NB4 (cell line): ENCODE measurements around the gene GAS7.

ENCODE experiments used
- DNase-seq: peaks from one replicate; pipeline ENCODE4 v3.0.0; 2010; ENCODE audit warnings: low read depth
- H3K4me3 ChIP-seq: one replicate; pipeline ENCODE4 v1.5.1; 2011; ENCODE audit warnings: mild to moderate bottlenecking, low read depth, low read length, moderate library complexity
- MAX ChIP-seq: IDR thresholded peaks from 2 replicates; pipeline ENCODE4 v1.6.1; 2011; ENCODE audit warnings: low read depth, low read length
- MYC ChIP-seq: IDR thresholded peaks from 2 replicates; pipeline ENCODE4 v1.6.1; 2011; ENCODE audit warnings: low read depth, low read length
- POLR2A ChIP-seq: IDR thresholded peaks from 2 replicates; pipeline ENCODE4 v1.6.1; 2011; ENCODE audit warnings: mild to moderate bottlenecking; ENCODE audit not compliant: insufficient read length; ENCODE audit errors: extremely low read depth
- TF ChIP-seq, protein P1 (sequence below): IDR thresholded peaks from one replicate; pipeline ENCODE4 v1.5.1; 2012; ENCODE audit warnings: low read depth, low read length

Gene GAS7

DNA sequence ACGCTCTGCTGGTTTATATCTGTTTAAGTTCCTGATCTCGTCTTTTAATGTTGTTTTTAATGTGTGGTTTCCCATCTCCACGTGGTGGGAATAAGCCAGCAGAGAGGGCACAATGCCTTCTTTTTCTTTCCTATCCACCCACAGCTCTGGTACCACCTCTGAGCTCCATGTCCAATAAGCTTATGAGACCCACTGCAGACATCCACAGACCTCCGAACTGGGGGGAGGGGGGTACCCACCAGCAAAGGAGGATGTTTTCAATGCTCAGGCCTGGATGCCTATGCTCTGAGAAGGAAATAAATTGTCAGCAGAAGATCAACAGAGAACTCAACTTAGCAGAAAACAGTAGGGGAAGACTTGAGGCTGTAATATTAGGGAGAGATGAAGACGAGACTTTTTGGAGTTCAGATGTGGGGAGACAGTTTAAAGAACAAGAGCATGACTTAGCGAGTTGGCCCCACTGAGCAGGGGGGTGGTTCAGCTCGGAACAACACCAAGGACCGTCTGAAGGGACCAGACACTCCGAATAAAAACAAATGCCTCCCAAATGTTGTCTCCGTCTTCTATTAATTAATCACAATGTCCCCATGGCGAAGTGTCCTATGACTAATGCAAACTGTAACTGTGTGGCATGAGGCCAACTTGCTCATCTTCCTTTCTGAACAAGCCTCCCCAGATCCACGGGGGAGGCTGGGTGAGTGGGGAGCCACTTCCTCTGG, 62.7 kb downstream of the GAS7 start:
- TF ChIP-seq MYC (peak; percentile 50), POLR2A (no peak), MAX (peak; percentile 50; the same call in 1 of the 2 replicates)
- TF ChIP-seq, protein P1, sequence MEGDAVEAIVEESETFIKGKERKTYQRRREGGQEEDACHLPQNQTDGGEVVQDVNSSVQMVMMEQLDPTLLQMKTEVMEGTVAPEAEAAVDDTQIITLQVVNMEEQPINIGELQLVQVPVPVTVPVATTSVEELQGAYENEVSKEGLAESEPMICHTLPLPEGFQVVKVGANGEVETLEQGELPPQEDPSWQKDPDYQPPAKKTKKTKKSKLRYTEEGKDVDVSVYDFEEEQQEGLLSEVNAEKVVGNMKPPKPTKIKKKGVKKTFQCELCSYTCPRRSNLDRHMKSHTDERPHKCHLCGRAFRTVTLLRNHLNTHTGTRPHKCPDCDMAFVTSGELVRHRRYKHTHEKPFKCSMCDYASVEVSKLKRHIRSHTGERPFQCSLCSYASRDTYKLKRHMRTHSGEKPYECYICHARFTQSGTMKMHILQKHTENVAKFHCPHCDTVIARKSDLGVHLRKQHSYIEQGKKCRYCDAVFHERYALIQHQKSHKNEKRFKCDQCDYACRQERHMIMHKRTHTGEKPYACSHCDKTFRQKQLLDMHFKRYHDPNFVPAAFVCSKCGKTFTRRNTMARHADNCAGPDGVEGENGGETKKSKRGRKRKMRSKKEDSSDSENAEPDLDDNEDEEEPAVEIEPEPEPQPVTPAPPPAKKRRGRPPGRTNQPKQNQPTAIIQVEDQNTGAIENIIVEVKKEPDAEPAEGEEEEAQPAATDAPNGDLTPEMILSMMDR, result no peak
- peak; percentile 94 for DNase-seq
- no peak overlapping the region for H3K4me3 ChIP-seq

- no peak overlapping the region for H3K4me3 ChIP-seq
- TF ChIP-seq MYC (no peak), POLR2A (no peak), MAX (no peak)
- TF ChIP-seq, protein P1, result no peak
- DNase-seq, result no peak
Measured at GRCh38 chr17:10130677-10131076, 67.7 kb downstream of the GAS7 start.

DNA sequence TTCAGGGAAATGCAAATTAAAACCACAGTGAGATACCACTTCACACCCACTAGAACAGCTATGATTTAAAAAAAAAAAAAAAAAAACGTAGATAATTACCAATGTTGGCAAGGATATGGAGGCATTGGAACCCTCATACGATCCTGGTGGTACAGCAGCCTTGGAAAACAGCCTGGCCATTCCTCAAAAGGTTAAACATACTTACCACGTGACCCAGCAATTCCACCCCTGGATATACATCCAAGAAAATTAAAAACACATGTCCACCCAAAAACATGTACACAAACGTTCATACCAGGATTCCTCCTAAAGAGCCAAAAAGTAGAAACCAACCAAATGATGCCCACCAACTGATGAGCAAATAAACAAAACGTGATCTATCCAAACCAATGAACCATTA, 68.1 kb downstream of the GAS7 start:
- no peak for TF ChIP-seq POLR2A
- no peak for TF ChIP-seq MAX
- TF ChIP-seq MYC, result no peak
- TF ChIP-seq, protein P1, result no peak
- DNase-seq, result no peak
- H3K4me3 ChIP-seq, result no peak overlapping the region

GRCh38 chr17:10127819-10128425, 70.5 kb downstream of the GAS7 start:
- H3K4me3 ChIP-seq, result peak overlapping the region; percentile 5
- TF ChIP-seq POLR2A (no peak), MAX (peak; percentile 28; the same call in 1 of the 2 replicates), MYC (peak; percentile 21; the same call in 1 of the 2 replicates)
- TF ChIP-seq, protein P1, result no peak
- DNase-seq, result peak; percentile 83

GRCh38 chr17:10126616-10127501, 71.5 kb downstream of the GAS7 start:
- TF ChIP-seq MYC (peak; percentile 55; the same call in 1 of the 2 replicates), POLR2A (no peak), MAX (peak; percentile 50)
- peak; percentile 87 for DNase-seq

More at GRCh38 chr17:10126616-10127501, 71.5 kb downstream of the GAS7 start:
- no peak overlapping the region for H3K4me3 ChIP-seq
